NCI-H1105 (cell line): ENCODE measurements around the gene NECTIN2.
"Not testable (repeated sequence)": the region's sequence is repeated elsewhere in the genome, so short reads cannot be mapped to it uniquely, and the experiment has no call there.

Experiments used
- DNase-seq: peaks from one replicate; lab custom pipeline; 2025; lab: John Stamatoyannopoulos, UW

NECTIN2 gene

DNA sequence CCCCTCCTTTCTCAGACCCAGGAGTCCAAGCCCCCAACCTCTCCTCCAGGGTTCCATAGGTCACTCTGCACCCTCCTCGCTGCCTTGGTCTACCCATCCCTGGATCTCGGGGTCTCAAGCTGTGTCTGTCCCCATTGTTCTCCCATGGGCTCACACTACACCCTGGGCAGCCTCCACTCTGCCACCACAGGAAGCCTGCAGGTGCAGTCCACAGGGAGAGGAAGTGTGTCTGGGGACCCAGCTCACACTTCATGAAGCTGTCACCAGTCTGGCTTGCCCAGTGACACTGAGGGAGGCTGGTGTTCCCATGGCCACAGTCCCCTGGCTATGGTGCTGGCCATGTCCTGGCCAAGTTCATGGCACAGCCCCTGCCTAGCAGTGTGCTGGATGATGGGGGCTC lies 5.3 kb downstream of the NECTIN2 start:
- DNase-seq, result no peak

DNA sequence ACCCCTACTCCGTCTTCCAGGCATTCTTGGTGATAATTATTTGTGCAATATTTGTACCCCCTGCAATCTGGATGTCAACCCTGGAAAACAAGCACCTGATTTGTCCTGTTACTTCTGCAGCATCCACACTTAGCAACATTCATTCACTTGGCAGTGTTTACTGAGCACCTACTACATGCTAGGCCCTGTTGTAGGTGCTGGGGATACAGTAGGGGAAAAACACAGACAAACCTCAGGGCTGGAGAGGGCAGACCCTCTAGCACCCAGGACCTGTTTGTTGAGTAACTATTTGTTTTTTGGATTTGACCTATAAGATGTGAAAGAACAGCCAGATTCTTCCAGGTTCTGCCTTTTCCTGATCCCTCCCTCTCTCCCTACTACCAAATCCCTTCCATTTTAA lies 9.5 kb downstream of the NECTIN2 start:
- DNase-seq, result no peak

DNA sequence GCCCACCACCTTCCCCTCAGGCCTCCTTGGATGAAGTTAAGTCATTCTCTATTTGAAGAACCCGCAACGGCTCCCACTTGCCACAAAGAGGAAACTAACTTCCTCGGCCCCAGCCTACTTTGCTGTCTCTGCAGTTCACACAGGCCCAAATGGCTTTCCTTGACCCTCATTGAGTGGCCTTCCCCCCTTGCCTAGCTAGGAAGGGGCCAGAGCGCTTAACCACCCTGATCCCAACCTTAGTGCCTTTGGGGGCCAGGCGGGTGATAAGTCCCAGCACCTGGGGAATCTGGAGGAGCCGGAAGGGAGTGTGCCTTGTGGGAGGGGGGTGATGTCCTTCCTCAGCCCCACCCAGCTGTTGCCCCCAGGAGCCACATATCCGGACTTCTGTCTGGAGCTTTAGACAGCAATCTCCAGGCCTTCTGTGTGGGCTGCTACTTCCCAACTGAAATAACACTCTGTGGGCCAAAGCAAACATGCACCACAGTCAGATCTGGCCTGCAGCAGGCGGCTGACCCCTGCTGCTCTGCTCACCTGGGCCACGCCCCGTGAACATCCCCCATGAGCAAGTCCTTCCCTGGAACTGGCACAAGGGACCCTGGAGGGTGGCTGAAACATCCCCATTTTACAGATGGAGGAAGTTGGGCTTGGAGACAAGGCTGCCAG lies 10.5 kb downstream of the NECTIN2 start:
- DNase-seq, result no peak

DNA sequence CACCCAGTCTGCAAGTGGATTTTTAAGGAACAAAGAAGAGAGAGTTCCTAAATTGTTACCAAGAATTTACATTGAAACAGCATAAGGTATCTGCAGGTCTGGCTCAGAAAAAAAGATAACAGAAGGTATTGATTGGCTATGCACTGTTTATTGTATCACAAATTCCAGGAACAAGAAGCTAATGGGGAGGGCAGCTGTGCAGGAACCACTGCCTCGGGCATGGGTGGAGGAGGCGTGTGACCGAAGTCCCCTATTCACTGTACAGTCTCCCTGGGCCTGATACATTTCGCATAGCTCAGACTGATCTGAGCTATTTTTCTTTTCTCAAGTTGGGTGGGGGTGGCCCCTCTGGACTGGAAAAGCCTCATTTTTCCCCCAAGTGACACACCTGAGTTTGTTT lies 11.7 kb downstream of the NECTIN2 start:
- DNase-seq, result no peak

DNA sequence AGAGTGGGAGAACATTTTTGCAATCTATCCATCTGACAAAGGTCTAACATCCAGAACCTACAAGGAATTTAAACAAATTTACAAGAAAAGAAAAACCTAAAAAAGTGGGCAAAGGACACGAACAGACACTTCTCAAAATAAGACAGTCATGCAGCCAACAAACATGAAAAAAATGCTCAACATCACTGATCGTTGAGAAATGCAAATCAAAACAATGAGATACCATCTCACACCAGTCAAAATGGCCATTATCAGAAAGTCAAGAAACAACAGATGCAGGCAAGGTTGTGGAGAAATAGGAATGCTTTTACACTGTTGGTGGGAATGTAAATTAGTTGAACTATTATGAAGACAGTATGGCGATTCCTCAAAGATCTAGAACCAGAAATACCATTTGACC lies 15.5 kb downstream of the NECTIN2 start:
- DNase-seq, result not testable (repeated sequence)

DNA sequence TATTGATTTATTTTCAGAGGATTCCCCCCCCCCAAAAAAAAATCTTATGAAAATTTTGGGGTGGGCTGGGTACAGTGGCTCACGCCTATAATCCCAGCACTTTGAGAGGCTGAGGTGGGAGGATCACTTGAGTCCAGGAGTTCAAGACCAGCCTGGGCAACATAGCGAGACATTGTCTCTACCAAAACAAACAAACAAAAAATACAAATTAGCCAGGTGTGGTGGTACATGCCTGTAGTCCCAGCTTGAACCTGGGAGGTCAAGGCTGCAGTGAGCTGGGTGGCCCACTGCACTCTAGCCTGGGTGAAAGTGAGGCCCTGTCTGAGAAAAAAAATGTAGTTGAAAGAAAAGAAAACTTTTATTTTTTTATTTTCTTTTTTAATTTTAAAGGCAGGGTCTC lies 17.9 kb downstream of the NECTIN2 start:
- DNase-seq, result no peak

DNA sequence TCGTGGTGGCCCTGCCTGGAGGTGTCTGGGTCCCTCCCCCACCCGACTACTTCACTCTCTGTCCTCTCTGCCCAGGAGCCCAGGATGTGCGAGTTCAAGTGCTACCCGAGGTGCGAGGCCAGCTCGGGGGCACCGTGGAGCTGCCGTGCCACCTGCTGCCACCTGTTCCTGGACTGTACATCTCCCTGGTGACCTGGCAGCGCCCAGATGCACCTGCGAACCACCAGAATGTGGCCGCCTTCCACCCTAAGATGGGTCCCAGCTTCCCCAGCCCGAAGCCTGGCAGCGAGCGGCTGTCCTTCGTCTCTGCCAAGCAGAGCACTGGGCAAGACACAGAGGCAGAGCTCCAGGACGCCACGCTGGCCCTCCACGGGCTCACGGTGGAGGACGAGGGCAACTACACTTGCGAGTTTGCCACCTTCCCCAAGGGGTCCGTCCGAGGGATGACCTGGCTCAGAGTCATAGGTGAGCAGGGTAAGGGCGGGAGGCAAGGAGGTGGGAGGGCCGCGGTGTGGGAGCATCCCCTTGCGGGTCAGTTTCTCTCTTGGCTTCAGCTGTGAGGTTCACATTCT lies 19.2 kb downstream of the NECTIN2 start:
- DNase-seq, result no peak

DNA sequence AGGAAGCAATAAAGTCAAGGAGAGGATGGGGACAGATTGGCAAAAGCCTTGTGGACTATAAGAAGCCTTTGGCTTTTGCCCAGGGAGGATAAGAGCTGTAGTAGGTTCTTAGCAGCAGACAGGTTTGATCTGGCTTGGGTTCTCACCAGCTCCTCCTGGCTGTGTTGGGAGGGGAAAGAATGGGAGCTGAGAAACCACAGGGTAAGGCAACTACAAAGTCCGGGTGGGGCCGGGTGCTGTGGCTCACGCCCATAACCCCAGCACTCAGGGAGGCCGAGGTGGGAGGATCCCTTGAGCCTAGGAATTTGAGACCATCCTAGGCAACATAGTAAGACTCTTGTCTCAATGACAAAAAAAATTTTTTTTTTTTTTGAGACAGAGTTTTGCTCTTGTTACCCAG lies 20.6 kb downstream of the NECTIN2 start:
- no peak for DNase-seq

- DNase-seq, result no peak
Observed at GRCh38 chr19:44867578-44867977, 21.5 kb downstream of the NECTIN2 start.

DNA sequence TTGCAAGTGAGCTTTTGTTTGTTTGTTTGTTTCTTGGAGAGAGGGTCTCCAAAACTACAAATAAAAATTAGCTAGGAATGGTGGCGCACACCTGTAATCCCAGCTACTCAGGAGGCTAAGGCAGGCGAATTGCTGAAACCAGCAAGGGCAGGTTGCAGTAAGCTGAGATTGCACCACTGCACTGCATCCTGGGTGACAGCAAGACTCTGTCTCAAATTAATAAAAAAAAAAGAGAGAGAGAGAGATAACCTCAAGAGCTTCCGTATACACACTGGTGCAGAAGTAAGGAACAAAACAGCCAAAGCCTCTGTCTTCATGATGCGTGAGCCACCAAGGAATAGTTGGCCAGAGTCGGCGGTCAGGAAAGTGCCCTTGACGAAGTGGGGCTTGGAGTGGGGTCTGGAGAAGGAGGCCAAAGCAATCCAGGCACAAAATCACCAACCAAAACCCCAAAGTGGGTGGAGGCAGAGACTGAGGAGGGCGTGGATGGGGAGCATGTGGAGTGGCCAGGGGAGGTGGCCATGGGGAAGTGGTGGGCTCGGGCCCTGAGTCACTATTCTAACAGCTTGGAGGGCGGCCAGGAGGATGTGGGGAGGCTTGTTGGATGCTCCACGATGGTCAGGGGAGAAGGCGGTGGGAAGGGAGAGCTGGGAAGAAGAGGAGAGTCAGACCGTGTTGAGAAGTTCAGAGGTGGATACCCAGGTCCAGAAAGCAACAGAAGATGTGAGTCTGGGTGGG lies 23.8 kb downstream of the NECTIN2 start:
- no peak for DNase-seq

GRCh38 chr19:44871809-44872208 lies 25.7 kb downstream of the NECTIN2 start:
- no peak for DNase-seq

DNA sequence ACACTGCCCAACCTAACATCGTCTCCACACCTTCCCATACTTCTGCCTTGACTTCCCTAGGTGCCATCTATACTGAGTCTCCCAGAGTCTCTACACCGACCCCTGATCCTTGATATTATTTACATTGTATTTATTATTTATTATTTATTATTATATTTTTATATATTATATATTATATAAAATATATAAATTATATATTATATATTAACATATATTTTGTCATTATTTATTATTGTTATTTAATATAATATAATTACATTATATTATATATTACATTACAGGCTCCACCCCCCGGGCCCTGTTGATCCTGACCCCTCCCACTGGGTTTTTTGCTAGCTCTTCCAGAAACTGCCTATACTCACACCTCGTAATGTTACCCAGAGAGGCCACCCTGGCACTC lies 26.6 kb downstream of the NECTIN2 start:
- no peak for DNase-seq

GRCh38 chr19:44874317-44874716 lies 28.2 kb downstream of the NECTIN2 start:
- DNase-seq, result no peak

DNA sequence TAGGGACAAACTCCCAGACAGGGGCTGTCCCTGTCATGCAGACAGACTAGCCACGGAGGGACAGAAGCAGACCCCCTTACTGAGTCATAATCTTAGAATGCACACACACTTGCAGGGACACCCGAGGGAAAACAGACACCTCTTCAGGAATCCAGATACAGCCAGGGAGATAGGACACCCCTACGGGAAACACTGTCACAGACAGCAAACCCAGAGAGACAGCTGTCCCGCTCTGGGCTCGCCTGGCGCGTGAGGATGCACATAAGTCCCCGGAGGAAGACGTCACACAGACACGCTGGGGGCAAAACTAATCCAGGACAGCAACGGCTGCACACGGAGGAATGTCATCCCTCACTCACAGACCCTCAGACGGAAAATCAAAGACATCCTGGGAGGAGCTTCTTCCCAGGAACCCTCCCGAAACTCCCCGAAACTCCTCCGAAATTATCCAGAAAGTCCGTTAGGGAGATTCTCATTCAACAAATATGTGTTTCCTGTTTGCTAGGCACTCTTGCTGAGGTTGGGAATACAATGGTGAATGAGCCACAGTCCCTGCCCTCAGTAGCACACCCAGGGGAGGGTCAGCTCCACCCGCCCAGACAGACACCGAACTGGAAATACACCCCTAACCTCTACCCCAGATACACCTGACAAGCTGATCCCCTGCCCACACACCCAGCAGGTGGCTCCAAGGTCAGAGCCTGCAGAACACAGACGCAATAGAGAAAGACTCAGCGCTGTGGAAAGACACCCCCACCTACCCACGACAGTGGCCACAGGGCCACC lies 29.8 kb downstream of the NECTIN2 start:
- DNase-seq, result no peak

DNA sequence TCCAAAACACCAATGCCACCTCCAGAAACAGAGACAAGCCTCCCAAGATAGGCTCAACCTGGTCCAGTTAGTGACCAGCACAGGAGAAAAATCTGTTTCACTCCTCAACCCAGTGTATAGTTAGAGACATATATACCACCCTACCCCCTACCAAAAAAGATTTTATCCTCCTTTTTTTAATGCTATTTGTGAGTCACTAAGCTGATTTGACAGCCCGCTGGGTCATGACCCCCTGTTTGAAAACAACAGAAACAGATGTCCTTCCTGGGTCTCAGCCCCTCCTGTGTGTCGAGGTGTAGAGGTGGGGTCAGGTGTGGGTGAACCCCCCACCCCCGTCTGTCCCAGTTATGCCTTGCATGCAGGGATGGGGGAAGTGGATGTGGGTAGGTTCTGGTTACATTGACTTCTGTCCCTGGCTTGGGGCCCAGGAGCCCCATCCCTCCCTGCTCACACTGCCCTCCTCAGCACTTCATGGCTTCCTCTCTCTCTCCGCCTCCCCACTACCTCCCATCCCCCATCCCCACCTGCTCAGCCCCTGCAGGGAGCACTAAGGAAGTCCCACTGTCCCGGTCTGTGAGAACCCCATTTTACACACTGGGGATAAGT lies 30.9 kb downstream of the NECTIN2 start:
- DNase-seq, result no peak

- DNase-seq, result no peak
Observed at GRCh38 chr19:44878120-44878865, 32.2 kb downstream of the NECTIN2 start.

DNA sequence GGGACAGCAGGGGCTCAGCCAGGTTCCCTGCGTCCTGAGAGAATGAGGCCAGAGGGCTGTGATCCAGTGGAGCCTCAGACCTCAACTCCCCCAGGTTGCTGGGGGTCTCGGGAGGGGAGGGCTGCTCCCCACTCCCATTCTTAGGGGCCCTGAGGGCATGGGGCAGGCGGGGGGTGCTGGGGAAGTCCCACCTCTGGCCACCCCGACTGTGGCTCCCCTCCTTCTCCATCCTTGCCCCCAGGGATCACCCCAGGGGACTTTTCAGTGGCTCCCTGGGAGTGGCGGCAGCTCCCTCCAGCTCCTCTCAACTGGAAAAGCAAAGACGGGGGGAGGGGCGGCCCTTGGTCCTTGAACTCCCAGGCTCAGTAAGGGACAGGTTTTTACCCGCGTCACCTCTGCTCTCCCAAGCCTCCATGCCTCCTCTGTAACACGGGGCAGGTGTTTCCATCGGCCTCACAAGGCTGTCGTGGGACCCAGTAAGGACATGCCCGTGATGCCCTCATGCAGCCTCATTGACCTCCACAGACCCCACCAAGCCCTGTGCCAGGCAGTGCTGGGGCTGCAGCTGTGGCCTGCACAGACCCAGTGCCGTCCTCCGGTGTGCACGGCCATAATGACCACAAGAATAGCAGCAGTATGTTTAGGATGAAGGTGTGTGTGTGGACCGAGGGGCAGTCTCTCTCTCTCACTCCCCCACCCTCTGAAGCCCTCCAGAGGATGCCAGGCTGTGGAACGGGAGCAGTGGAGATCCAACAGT lies 33.4 kb downstream of the NECTIN2 start:
- no peak for DNase-seq

- no peak for DNase-seq
Observed at GRCh38 chr19:44882063-44882462, 36.0 kb downstream of the NECTIN2 start.

DNA sequence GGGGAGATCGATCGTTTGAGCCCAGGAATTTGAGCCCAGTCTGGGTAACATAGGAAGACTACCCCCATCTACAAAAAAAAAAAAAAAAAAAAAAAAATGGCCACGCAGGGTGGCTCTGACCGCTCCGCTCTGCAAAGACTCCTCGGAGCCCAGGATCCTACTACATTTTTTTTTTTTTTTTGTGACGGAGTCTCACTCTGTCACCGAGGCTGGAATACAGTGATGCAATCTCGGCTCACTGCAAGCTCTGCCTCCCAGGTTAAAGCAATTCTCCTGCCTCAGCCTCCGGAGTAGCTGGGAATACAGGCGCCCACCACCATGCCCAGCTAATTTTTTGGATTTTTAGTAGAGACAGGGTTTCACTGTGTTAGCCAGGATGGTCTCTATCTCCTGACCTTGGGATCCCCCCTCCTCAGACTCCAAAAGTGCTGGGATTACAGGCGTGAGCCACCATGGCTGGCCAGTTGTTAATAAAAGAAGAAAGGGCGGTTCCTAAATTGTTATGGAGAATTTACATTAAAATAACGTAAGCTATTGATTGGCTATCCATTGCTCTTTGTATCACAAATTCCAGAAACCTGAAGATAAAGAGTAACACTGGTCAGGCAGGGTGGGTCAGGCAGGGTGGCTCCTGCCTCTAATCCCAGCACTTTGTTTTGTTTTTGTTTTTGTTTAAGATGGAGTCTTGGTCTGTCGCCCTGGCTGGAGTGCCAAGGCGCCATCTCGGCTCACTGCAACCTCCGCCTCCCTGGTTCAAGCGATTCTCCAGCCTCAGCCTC lies 36.7 kb downstream of the NECTIN2 start:
- not testable (repeated sequence) for DNase-seq

DNA sequence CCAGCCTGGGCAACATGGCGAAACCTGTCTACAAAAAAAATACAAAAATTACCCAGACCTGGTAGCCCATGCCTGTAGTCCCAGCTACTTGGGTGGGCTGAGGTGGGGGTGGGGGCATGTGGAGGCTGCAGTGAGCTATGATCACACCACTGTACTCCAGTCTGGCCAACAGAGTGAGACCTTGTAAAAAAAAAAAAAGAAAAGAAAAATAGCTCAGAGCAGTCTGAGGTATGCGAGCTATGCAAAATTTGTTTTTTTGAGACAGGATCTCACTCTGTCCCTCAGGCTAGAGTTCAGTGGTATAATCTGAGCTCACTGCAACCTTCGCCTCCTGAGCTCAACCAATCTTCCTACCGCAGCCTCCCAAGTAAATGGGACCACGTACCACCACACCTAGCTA lies 37.8 kb downstream of the NECTIN2 start:
- DNase-seq, result no peak
